GM21619 (cell line): ENCODE results near the gene ECHDC3.

ENCODE experiments used
- ATAC-seq: cut with Tn5 transposase; IDR thresholded peaks from one replicate; pipeline ENCODE4 v1.9.1; 2021; ENCODE audit not compliant: unreplicated experiment

The ECHDC3 gene

GRCh38 chr10:11808808-11809207 lies 66.6 kb downstream of the ECHDC3 start:
- ATAC-seq, result no peak

- ATAC-seq, result no peak
These were observed 68.2 kb downstream of the ECHDC3 start for GRCh38 chr10:11810313-11810766.

GRCh38 chr10:11810973-11811372 lies 68.8 kb downstream of the ECHDC3 start:
- no peak for ATAC-seq

GRCh38 chr10:11813177-11813576 lies 71.0 kb downstream of the ECHDC3 start:
- no peak for ATAC-seq
